Stimulated activated CD4-positive, alpha-beta T cell treated with anti-CD3 and anti-CD28 coated beads, Interleukin-1b, Interleukin-23, amount 100 ng/mL, for 1 hour (primary cell): ENCODE data around the gene HPS3.
A peak's percentile ranks its signal among the peaks of the same experiment; 100 is the strongest.
"Not testable (repeated sequence)": the region's sequence is repeated elsewhere in the genome, so short reads cannot be mapped to it uniquely, and the experiment has no call there.

Experiments
- DNase-seq, 2 donors: peaks; one replicate each; pipeline ENCODE4 v3.0.0-alpha.2; 2020; ENCODE audit warnings: low read depth in 2 of 2

HPS3 gene, protein sequence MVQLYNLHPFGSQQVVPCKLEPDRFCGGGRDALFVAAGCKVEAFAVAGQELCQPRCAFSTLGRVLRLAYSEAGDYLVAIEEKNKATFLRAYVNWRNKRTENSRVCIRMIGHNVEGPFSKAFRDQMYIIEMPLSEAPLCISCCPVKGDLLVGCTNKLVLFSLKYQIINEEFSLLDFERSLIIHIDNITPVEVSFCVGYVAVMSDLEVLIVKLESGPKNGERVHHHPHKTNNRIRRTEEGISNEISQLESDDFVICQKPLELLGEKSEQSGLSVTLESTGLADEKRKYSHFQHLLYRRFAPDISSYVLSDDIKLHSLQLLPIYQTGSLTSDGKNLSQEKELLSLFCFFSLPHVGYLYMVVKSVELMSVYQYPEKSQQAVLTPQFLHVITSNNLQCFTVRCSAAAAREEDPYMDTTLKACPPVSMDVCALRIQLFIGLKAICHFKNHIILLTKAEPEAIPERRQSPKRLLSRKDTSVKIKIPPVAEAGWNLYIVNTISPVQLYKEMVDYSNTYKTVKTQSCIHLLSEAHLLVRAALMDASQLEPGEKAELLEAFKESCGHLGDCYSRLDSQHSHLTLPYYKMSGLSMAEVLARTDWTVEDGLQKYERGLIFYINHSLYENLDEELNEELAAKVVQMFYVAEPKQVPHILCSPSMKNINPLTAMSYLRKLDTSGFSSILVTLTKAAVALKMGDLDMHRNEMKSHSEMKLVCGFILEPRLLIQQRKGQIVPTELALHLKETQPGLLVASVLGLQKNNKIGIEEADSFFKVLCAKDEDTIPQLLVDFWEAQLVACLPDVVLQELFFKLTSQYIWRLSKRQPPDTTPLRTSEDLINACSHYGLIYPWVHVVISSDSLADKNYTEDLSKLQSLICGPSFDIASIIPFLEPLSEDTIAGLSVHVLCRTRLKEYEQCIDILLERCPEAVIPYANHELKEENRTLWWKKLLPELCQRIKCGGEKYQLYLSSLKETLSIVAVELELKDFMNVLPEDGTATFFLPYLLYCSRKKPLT

DNA sequence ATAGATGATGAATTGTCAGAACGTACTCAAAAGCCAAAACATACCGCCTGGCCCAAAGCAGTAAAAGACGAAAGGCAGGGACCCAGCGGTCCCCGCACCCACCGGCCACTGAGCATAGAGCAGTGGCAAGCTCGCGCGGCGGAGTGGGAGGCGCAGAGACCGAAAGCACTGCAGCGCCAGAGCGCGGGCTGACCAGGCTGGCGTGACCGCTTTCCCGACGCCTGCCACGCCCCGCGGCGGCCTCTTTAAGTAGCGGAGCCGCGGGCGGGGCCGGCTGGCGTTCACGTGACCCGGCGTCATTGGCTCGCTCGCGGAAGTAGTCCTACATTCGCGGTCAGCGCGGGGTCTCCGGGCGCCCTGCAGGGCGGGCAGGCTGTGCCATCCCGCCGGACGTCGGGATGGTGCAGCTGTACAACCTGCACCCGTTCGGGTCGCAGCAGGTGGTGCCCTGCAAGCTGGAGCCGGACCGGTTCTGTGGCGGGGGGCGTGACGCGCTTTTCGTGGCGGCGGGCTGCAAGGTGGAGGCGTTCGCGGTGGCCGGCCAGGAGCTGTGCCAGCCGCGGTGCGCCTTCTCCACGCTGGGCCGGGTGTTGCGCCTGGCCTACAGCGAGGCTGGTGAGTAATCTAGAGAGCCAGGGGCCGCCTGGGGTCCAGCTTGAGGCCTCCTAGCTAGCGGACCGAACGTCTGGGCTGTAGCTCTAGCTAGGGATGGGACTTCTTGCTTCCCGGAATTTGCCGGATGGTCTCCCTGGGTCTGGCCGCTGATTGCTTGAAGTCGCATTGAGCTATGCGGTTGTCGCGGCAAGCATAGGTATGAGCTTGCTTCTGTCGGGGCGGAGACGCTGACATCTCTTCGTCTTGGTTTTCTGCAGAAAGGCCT is at the start of gene HPS3:
Gene HPS3, plus strand, starts transcription at position 313 of the 880 bp plus-strand sequence. Its CDS starts 86 bp downstream, at position 399.
- DNase-seq, result peak; percentile 41 to 58

DNA sequence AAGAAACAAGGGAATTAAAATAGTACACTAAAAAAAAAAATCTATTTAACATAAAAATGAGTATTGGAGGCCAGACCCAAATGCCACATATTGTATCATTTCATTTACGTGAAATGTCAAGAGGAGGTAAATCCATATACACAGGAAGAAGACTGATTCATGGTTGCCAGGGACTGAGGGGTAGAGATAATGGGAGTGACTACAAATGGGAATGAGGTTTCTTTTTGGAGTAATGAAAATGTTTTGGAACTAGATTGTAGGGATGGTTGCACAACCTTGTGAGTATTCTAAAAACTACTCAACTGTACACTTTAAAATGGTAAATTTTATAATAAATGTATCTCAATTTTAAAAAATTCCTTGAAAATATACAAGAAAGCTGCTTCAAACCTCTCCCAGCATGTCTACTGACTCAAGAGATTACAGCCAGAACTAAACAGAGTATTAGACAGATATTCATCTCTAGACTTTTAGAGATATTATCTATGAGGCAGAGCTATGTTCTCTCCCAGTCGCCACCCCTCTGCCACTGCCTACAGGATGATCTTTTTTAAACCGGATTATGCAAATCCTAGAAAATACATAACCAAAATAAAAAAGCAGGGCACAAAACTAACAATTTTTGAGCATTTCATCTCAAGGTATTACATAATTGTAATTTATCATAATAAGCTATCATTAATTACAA is 49.3 kb upstream of the HPS3 start:
- DNase-seq, result no peak

DNA sequence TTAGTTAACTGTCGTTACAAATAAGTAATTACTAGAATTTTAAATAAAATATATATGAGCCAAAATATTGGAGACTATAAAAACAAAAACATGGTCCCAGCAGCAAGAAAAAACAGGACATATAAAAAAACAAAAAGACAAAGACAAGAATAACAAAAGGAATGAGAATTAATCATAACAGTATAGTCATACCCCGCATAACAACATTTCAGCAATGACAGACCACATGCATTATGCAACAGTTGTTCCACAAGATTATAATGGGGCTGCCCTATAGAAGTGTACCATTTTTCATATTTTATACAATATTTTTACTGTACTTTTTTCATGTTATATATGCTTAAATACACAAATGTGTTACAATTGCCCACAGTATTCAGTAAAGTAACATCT is 48.7 kb upstream of the HPS3 start:
- DNase-seq, result no peak

DNA sequence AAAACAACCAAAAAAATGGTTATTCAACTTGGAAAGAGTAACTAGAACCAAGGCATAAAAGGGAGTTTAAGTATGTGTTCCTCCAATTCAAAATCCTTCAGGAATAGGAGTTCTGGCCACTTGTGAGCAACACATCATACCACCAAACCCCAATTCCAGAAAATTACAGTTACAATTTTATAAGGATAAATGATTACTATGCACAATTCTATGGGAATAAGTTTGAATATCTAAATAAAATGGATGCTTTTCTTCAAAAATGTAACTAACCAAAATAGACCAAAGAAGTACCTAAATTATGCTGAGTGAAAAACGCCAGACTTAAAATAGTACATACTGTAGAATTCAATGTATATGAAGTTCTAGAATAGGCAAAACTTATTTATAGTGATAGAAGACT is 47.7 kb upstream of the HPS3 start:
- DNase-seq, result no peak

DNA sequence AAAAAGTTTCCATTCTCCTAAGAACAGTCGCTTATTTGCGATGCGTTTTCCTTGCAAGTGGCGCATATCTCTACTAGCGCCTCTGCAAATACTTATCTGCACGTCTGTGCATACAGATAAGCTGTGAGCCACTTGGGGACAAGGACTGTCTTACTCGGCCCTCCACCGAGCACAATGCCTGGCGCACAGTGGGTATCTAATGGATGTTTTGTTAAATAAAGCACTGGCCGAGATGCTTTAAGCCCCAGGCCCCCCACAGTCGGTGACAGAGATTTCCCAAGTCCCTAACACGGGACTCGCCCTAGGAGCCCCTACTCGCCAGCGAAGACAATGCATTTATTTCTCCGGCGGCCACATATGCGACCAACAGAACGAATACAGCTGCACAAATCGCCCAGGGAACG is 43.6 kb upstream of the HPS3 start:
- no peak for DNase-seq

DNA sequence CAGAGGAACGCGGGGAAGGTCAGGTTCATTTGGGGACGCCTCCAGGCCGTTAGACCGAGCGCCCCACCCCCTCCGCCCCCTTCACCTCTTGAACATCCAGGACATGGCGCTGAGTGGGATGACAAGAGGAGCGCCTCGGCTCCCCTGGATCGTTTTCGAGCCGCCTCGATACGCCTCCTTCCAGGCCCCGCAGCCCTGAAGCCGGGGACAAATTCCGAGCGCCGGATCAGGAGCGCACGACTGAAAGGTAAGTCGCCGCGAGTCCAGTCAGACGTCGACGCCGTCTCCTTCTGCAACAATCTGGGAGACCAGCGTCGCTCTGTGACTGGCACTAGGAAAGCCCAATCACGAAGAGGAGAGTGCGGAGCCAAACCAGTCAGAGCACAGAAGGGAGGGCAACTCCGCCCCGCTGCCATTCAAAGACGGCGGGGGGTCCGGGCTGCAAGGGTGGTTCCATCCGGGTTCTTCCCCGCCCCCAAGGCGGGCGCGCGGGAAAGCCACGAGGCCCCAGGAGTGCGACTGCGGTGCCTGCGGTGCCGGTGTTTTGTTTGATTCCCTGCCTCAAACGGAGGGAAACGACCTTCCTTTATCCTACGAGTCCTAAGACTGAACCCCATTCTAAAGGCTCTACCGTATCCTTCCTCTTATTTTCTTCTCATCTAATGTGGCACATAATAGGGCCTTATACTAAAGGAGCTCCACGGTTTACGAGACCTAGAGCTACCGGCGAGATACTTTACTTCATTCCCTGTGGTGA is 43.0 kb upstream of the HPS3 start, which contains the start of gene HLTF:
Gene HLTF, minus strand, starts transcription at position 302 of the 757 bp plus-strand sequence. Its CDS starts 197 bp downstream, at position 105.
- DNase-seq, result peak; percentile 75 to 77

DNA sequence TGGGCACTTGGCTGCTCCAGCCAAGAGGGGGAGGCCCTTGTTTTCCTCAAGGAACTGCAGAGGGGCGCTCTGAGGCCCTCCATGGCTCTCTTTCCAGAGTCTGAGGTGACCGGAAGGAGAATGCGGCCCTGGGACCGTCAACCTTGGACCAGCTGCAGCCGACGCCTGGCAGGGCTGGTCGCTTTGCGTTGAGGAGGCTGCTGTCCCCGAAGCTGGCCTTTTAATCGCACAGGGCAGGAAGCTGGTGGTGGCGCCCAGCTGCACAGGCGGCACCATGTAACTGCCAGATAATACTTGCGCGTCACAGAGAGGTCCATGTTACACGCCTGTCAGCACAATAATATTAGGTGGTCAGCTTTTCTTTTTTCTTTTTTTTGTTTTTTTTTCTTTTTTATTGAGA is 42.2 kb upstream of the HPS3 start:
- no peak for DNase-seq

DNA sequence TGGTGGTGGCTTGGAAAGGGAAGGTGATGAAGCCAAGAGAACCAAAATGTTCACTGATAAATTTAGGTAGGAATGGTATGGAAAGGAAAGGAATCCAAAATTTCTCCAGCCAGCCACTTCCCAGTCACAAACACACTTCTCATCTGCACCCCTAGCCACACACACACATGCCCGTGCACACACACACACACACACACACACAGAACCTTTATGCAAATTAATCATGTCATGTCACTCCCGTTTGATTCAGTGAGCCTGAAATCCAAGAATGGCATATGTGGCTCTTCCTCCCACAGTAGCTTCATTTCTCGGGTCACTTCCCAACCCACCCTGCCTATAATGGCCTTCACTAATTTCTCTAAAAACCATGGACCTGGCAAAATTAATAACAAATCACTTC is 40.0 kb upstream of the HPS3 start:
- no peak for DNase-seq

DNA sequence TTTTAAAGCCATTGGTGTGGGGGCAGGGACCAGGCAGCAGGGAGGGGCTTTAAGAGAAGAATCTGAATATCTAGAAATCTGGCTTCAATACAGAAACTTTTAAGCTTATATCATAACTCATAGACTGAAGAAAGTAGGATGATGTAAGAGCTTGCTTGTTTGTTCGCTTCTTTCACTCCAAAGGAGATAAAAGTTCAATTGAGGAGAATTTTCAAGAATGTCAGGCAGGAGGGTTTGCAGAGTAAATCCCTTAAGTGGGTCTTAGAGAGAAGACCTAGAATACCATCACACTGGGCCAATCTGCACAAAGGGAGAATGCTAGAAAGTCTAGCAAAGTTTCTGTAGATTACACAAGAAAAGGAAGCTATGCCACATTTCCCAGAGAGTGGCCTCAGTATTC is 39.0 kb upstream of the HPS3 start:
- DNase-seq, result no peak

DNA sequence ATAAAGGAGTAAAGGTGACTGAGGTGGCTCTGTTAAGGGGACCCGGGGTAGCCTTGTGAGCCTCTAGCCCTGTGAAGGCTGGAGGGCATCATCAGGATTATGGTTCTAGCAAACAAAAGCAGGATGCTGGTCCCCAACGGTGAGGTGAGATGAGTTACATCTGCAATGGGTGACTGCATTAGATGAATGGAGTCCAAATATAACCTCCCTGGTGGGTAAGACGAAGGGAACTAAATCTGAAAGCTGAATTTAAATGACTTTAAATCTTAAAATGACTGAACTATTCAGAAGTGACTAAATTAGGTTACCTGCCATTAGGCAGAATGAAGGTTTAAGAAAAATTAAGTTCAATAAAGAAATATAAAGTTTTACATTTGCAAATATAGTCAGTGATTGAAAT is 38.5 kb upstream of the HPS3 start:
- DNase-seq, result no peak

DNA sequence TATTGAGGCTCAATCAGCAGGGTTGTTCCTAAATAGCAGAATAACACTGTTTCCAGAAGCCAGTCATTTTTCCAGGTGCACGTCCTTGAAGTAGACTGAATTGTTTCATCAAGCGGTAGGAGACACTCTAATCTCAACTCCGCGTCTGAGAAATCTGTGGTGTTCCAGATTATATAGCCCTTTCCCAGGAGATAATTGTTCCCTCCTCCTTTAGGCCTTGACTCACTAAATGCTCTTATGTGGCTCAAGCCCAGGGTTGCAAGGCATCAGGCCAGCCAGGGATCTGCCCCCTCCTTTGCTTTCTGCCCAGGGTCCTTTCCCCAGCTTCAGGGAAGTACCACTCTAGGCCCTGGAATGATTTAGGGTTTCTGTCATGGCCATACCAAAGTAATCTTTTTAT is 37.5 kb upstream of the HPS3 start:
- DNase-seq, result no peak

DNA sequence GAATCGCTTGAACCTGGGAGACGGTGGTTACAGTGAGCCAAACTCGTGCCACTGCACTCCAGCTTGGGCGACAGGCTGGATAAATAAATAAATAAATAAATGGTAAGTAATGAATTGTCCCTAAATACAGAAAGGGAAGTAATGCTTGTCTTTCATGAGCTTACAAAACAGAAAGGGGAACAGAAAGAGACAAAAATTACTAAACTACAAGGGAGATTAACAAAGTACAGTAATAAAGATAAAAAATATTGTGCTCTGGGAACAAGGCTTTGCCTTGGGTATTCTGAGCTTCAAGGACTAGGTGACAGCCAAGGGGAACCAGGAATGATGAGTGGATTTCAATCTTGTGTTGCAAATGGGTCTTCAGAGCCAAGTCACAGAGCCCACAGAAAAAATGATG is 34.0 kb upstream of the HPS3 start:
- no peak for DNase-seq

DNA sequence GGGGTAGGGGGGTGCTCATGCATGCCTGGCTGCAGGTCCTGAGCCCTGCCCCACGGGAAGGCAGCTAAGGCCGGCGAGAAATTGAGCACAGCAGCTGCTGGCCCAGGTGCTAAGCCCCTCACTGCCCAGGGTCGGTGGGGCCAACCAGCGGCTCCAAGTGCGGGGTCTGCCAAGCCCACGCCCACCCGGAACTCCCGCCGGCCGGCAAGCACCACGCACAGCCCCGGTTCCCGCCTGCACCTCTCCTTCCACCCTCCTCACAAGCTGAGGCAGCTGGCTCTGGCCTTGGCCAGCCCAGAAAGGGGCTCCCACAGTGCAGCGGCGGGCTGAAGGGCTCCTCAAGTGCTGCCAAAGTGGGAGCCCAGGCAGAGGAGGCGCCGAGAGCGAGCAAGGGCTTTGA is 31.5 kb upstream of the HPS3 start:
- not testable (repeated sequence) for DNase-seq

DNA sequence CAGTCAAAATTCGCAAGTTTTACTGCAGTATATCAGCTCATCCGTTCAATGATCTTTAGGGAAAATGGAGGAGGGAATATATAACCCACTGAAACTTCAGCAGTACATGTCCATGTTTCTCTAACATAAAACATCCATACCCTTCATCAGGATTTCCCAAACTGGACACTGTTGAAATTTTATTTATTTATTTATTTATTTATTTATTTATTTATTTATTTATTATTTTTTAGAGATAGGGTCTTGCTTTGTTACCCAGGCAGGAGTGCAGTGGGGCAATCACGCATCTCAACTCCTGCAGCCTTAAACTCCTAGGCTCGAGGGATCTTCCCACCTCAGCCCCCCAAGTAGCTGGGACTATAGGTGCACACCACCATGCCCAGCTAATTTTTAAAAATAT is 28.3 kb upstream of the HPS3 start:
- no peak for DNase-seq

DNA sequence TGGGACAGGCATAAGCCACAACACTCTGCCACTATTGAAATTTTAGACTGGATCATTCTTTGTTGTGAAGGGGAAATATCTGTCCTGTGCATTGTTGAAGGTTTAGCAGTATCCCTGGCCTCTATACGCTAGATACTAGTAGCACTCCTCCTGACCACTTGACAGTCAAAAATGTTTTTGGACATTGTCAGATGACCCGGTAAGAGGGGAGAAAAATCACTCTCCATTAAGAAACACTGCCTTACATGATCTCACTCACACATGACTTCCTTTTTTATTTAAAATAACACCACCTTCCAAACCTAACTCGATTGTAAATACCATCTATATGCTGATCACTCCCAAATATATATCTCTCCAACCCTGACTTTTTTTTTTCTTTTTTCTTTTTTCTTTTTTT is 27.8 kb upstream of the HPS3 start:
- DNase-seq, result no peak

DNA sequence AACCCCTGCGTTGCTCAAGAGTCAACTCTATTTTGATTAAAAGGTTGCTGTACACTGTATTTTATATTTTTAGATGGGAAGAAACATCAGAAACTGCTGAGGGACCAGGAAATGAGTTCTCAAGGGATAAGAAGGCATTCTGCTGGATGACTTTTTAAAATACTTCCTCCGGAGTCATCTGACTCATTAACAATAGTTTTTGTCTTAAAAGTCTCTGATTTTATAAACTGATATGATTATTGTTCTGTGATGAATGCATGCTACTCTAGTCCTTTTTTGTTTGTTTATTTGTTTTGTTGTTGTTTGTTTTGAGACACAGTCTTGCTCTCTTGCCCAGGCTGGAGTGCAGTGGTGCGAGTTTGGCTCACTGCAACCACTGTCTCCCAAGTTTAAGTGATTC is 25.0 kb upstream of the HPS3 start:
- DNase-seq, result no peak

DNA sequence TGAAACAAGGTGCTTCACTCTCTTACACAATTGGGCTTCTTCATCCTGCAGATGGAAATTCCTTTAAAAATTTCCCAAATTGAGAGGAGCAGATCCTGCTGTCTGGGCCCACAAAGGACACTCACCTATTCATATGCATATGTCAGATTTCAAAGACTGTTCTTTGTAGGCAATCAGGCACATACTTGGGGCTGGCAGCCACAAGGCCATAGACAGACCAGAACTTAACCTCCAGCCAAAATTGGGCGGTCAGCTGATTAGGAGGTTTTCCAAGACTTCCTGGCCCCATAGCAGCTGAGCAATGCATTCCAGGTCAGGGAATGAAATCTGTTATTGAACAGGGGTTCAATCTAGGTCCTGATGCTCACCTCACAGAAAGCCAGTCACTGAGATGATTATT is 15.0 kb upstream of the HPS3 start:
- no peak for DNase-seq

DNA sequence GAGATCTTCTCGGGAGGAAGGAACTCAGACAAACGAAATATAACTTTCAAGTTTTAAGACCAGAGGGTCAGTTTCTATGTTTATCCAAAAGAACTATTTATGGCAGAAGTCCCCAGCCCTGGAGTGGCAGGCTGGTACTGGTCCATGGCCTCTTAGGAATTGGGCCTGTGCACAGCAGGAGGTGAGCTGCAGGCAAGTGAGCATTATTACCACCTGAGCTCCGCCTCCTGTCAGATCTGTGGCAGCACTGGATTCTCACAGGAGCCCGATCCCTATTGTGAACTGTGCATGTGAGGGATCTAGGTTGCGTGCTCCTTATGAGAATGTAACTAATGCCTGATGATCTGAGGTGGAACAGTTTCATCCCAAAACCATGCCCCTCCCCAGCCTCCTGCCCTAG is 14.3 kb upstream of the HPS3 start:
- no peak for DNase-seq

DNA sequence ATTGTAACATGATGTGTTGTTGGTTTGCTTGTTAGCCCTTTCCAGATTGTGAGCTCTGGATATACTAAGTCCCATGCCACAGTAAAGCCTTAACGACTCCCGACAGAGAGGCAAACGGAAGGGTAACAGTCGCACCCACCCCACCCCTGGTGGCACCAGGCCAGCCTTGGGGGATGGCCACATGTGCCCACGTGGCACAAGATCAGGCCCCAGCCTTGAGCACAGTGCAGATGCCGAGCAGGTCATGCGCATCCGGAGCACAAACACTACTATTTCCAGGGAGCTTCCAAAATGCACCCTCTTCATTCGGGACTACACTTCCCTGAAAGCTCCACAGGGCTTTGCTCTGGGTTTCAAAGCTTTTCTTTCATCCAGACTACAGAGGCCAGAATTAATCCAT is 10.7 kb upstream of the HPS3 start:
- DNase-seq, result no peak

DNA sequence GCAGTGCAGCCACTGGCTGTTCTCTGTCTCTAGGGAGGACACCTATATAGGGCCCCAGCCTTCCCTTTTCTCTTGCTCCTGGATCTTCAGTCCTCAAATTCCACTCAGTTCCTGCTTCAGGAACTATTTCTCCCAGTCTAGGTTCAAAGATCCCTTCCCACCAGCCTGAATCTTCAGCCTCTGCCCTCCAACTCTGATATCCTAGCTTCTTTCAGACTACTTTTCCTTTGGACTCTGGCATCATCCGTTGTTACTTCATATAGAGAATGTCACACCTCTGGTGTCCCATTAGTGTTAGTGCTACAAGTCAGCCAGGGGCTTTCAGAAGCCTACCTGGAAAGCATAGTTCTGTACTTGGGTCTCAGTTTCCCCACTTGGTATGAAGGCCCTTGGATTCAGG is 10.0 kb upstream of the HPS3 start:
- no peak for DNase-seq
